T-helper 17 cell (primary cell): ENCODE data around the gene OVOL3. TPM values are rescaled to one million over a fixed set of nuclear protein-coding genes. Genes with fewer than 3 reads are reported as not detected.
A peak's percentile ranks its signal among the peaks of the same experiment; 100 is the strongest.

ENCODE experiments used
- ATAC-seq: fragments of 150-1000 bp; cut with Tn5 transposase; 2 replicates; pipeline ENCODE4 v1.10.0; 2021; ENCODE audit warnings: mild to moderate bottlenecking, moderate library complexity
- DNase-seq, 3 donors: peaks; one replicate each; pipeline versions ENCODE4 v3.0.0 to v3.0.0-alpha.2; 2020 to 2021
- H3K9me3 ChIP-seq: one replicate; pipeline ENCODE4 v1.7.0; 2013; ENCODE audit warnings: low read length, mild to moderate bottlenecking; ENCODE audit not compliant: control insufficient read depth, poor library complexity, severe bottlenecking
- H3K27ac Mint-ChIP-seq: one replicate; pipeline ENCODE4 v1.8.0; 2022; ENCODE audit warnings: mild to moderate bottlenecking, moderate library complexity, mixed read lengths
- H3K27me3 Mint-ChIP-seq: one replicate; pipeline ENCODE4 v1.8.0; 2022; ENCODE audit warnings: mixed read lengths
- H3K36me3 Mint-ChIP-seq: one replicate; pipeline ENCODE4 v1.8.0; 2022; ENCODE audit warnings: low read depth, mixed read lengths
- H3K4me1 Mint-ChIP-seq: one replicate; pipeline ENCODE4 v1.8.0; 2022; ENCODE audit warnings: mild to moderate bottlenecking, mixed read lengths
- H3K4me3 Mint-ChIP-seq: one replicate; pipeline ENCODE4 v1.8.0; 2022; ENCODE audit warnings: mild to moderate bottlenecking, moderate library complexity, mixed read lengths
- total RNA-seq, 4 donors: library from RNA in 2 of 4; stranded (reverse) in 2 of 4; gene quantifications; one replicate each; pipeline ENCODE4 v1.2.3 and lab custom pipeline; 2022 to 2026

Gene OVOL3
- total RNA-seq, 2 donors from 2014 or later = not detected

DNA sequence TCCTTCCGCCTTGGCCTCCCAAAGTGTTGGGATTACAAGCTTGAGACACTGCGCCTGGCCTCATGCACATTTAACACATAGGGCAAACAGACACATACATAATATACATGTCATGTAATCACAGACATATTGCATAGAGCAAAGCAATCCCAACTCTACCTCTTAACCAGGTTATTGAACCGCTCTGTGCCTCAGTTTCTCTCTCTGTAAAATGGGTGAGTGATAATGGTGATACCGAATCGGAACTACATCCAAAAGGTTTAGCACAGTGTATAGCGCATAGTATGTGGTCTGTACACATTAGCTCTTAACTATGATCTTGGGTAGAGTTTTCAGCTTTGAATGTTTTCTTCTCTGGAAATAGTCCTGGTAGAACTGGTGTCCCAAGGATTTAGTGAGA is 33.7 kb downstream of the OVOL3 start:
- Mint-ChIP-seq H3K27me3 (no peaks in the 10 kb centered on the region), H3K4me3 (peak overlapping the region; percentile 43), H3K4me1 (peaks cover 22% of the 10 kb centered on the region), H3K27ac (no peak overlapping the region), H3K36me3 (peaks cover 11% of the 10 kb centered on the region)
- DNase-seq (no peak), ATAC-seq (no peak)
- H3K9me3 ChIP-seq = no peaks in the 10 kb centered on the region

DNA sequence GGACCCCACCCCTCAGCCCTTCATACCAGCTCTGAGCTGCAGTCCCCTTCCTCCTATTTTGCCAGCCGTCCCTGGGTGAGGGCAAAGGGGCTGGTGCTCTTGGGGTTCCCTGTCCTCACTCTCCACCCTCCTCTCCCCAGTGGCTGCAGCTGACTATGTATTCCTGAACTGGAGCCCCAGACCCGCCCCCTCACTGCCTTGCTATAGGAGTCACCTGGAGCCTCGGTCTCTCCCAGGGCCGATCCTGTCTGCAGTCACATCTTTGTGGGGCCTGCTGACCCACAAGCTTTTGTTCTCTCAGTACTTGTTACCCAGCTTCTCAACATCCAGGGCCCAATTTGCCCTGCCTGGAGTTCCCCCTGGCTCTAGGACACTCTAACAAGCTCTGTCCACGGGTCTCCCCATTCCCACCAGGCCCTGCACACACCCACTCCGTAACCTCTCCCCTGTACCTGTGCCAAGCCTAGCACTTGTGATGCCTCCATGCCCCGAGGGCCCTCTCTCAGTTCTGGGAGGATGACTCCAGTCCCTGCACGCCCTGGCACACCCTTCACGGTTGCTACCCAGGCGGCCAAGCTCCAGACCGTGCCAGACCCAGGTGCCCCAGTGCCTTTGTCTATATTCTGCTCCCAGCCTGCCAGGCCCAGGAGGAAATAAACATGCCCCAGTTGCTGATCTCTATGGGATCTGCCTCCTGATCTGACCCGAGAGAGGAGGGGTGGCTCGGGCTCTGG is 38.9 kb downstream of the OVOL3 start:
- Mint-ChIP-seq H3K4me3 (no peak overlapping the region), H3K27ac (peak overlapping the region; percentile 49), H3K36me3 (peaks cover 14% of the 10 kb centered on the region), H3K27me3 (no peaks in the 10 kb centered on the region), H3K4me1 (peaks cover 9% of the 10 kb centered on the region)
- DNase-seq = no peak
- no peak for ATAC-seq
- no peaks in the 10 kb centered on the region for H3K9me3 ChIP-seq

DNA sequence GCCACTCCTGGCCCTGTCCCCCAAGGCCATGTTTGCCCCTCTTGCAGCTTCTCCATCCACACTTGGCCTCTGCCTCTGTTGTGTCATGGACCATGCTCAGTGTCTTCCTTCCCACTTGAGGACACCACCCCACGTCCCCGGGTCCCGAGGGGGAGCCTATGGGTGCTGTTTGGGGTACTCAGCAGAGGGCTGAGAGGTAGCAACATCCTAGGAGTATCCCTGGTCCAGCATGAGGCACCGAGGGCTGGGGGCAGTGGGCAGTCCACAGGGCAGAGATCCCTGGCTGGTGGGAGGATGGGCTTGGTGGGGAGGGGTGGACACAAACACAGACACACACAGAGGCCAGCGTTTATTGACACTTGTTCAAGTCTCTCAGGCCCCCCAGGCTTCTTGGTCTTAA is 39.6 kb downstream of the OVOL3 start:
- DNase-seq (no peak), ATAC-seq (no peak)
- Mint-ChIP-seq H3K27ac (no peak overlapping the region), H3K4me1 (peaks cover 11% of the 10 kb centered on the region), H3K27me3 (no peaks in the 10 kb centered on the region), H3K4me3 (no peak overlapping the region), H3K36me3 (peaks cover 14% of the 10 kb centered on the region)
- H3K9me3 ChIP-seq = no peaks in the 10 kb centered on the region

- no peak for DNase-seq
- peaks cover 14% of the 10 kb centered on the region for H3K4me1 Mint-ChIP-seq
- H3K27ac Mint-ChIP-seq = no peak overlapping the region
These were observed 40.4 kb downstream of the OVOL3 start for GRCh38 chr19:36151144-36152018.

GRCh38 chr19:36152019-36152351 is 41.0 kb downstream of the OVOL3 start:
- H3K27ac Mint-ChIP-seq = no peak overlapping the region
- DNase-seq (no peak), ATAC-seq (no peak)
- H3K9me3 ChIP-seq = no peaks in the 10 kb centered on the region
- H3K4me1 Mint-ChIP-seq = peaks cover 15% of the 10 kb centered on the region
- no peaks in the 10 kb centered on the region for H3K27me3 Mint-ChIP-seq
- peaks cover 10% of the 10 kb centered on the region for H3K36me3 Mint-ChIP-seq
- no peak overlapping the region for H3K4me3 Mint-ChIP-seq

More at GRCh38 chr19:36151144-36152018, 40.4 kb downstream of the OVOL3 start:
- no peaks in the 10 kb centered on the region for H3K9me3 ChIP-seq
- ATAC-seq = no peak
- Mint-ChIP-seq H3K4me3 (no peak overlapping the region), H3K27me3 (no peaks in the 10 kb centered on the region), H3K36me3 (peaks cover 12% of the 10 kb centered on the region)

- Mint-ChIP-seq H3K36me3 (peaks cover 10% of the 10 kb centered on the region), H3K27ac (no peak within 1 kb of the TSS), H3K27me3 (no peaks in the 10 kb centered on the region), H3K4me3 (no peak within 1 kb of the TSS), H3K4me1 (peaks cover 17% of the 10 kb centered on the region)
- no peak for DNase-seq
- no peaks in the 10 kb centered on the region for H3K9me3 ChIP-seq
- ATAC-seq = no peak
These were observed 41.6 kb downstream of the OVOL3 start, which contains the start of gene COX7A1 for GRCh38 chr19:36152352-36153091. COX7A1 (minus strand) TSS chr19:36152447; CDS start chr19:36152407, 40 bp downstream.

GRCh38 chr19:36153126-36153525 is 42.2 kb downstream of the OVOL3 start:
- H3K36me3 Mint-ChIP-seq = peaks cover 10% of the 10 kb centered on the region
- no peaks in the 10 kb centered on the region for H3K9me3 ChIP-seq
- DNase-seq (no peak), ATAC-seq (no peak)
- H3K27me3 Mint-ChIP-seq = no peaks in the 10 kb centered on the region
- no peak overlapping the region for H3K4me3 Mint-ChIP-seq
- peaks cover 20% of the 10 kb centered on the region for H3K4me1 Mint-ChIP-seq
- H3K27ac Mint-ChIP-seq = no peak overlapping the region

GRCh38 chr19:36160821-36161596 is 50.1 kb downstream of the OVOL3 start:
- H3K27me3 Mint-ChIP-seq = no peaks in the 10 kb centered on the region
- no peaks in the 10 kb centered on the region for H3K9me3 ChIP-seq
- ATAC-seq (no peak), DNase-seq (no peak)
- H3K27ac Mint-ChIP-seq = no peak overlapping the region
- peaks cover 6% of the 10 kb centered on the region for H3K36me3 Mint-ChIP-seq
- peaks cover 16% of the 10 kb centered on the region for H3K4me1 Mint-ChIP-seq
- no peak overlapping the region for H3K4me3 Mint-ChIP-seq

Other genes starting within 250 kb of the OVOL3 start
- not detected for gene APLP1, start 242.6 kb upstream of the OVOL3 start, total RNA-seq
- 100 to 1,000 TPM; 128 to 140 TPM for gene NFKBID, start 210.6 kb upstream of the OVOL3 start, total RNA-seq
- 10 to 100 TPM; 63.0 to 73.7 TPM for gene HCST, start 208.6 kb upstream of the OVOL3 start, total RNA-seq
- gene TYROBP, start 202.8 kb upstream of the OVOL3 start, total RNA-seq = 10 to 100 TPM in 1 of 2 donors, 1 to 10 TPM in 1; 5.9 to 16.7 TPM
- 1 to 10 TPM; 6.8 to 8.7 TPM for gene LRFN3, start 174.8 kb upstream of the OVOL3 start, total RNA-seq
- gene SDHAF1, start 116.0 kb upstream of the OVOL3 start, total RNA-seq = 1 to 10 TPM; 6.2 to 6.9 TPM
- 1 to 10 TPM; 1.8 to 2.0 TPM for gene SYNE4, start 102.3 kb upstream of the OVOL3 start, total RNA-seq
- gene ALKBH6, start 96.9 kb upstream of the OVOL3 start, total RNA-seq = 10 to 100 TPM; 33.3 to 34.2 TPM
- gene CLIP3, start 78.3 kb upstream of the OVOL3 start, total RNA-seq = 1 to 10 TPM; 3.8 TPM
- gene THAP8, start 56.9 kb upstream of the OVOL3 start, total RNA-seq = 1 to 10 TPM in 1 of 2 donors, under 1 TPM in 1; 0.60 to 1.8 TPM
- gene WDR62, start 56.2 kb upstream of the OVOL3 start, total RNA-seq = 1 to 10 TPM; 2.2 to 3.8 TPM
- 10 to 100 TPM; 26.4 to 28.2 TPM for gene POLR2I, start 3.7 kb downstream of the OVOL3 start, total RNA-seq
- gene TBCB, start 4.3 kb downstream of the OVOL3 start, total RNA-seq = 100 to 1,000 TPM; 127 to 131 TPM
- 100 to 1,000 TPM; 323 to 327 TPM for gene CAPNS1, start 28.9 kb downstream of the OVOL3 start, total RNA-seq
- gene COX7A1, start 41.3 kb downstream of the OVOL3 start, total RNA-seq = not detected
- 1 to 10 TPM; 9.3 to 9.4 TPM for gene ZNF565, start 103.5 kb downstream of the OVOL3 start, total RNA-seq
- gene ZNF146, start 104.0 kb downstream of the OVOL3 start, total RNA-seq = 10 to 100 TPM; 23.8 to 29.5 TPM